K562 (cell line): ENCODE data around the gene SRC. TPM values are rescaled to one million over a fixed set of nuclear protein-coding genes. Genes with fewer than 3 reads are reported as not detected.

Experiments
- ATAC-seq: fragments of 200-7000 bp; cut with Tn5 transposase; 3 replicates; pipeline ENCODE4 v1.9.1; 2020; ENCODE audit warnings: moderate library complexity
- BruUV-seq: library from RNA; stranded (reverse); fragments of 400-500 nt; replicated peaks from 2 replicates; lab custom pipeline; 2021; lab: Mats Ljungman, UMichigan
- CTCF ChIA-PET: fragments of 300-600 bp; formaldehyde crosslinking; extraction: SDS; loops from one replicate; lab custom pipeline; 2021; ENCODE audit warnings: low intra/inter-chr PET ratio; lab: Yijun Ruan, JAX
- POLR2A ChIA-PET: fragments of 300-600, 350-650 bp; sonication (Branson Sonifier 250); formaldehyde crosslinking; extraction: SDS; loops from one replicate; lab custom pipeline; 2021; ENCODE audit warnings: antibody characterized with exemption, inconsistent platforms; lab: Yijun Ruan, JAX
- DNase-seq, 4 experiments: peaks; one replicate each; pipeline versions ENCODE4 v3.0.0 to v3.0.0-alpha.2; 2011 to 2018; ENCODE audit warnings: low spot score in 3 of 4, mixed read lengths in 3 of 4; ENCODE audit errors: extremely low read depth in 1 of 4
- FAIRE-seq: peaks from 2 replicates; lab custom pipeline; 2011; peaks lifted over from hg19 to GRCh38; lab: Jason Lieb, UNC
- H2AFZ ChIP-seq: 2 replicates; pipeline ENCODE4 v1.6.0; 2011; ENCODE audit warnings: low read depth, low read length, control low read depth, inconsistent platforms
- H3K27ac ChIP-seq: fragments of 200-600 bp; 3 replicates; pipeline ENCODE4 v1.8.0; 2011; ENCODE audit warnings: low read depth, mild to moderate bottlenecking, control low read depth, inconsistent platforms, low read length, moderate library complexity, mixed read lengths; ENCODE audit errors: extremely low read depth
- H3K27me3 ChIP-seq, 2 experiments: fragments of 300-600 bp in 1 of 2; 2 replicates in 1 of 2; 3 replicates in 1 of 2; pipeline versions ENCODE4 v1.6.0 to v1.8.0; 2011; ENCODE audit warnings: inconsistent platforms in 2 of 2, low read length in 2 of 2, mild to moderate bottlenecking in 1 of 2, mixed read lengths in 1 of 2, moderate library complexity in 1 of 2; ENCODE audit not compliant: control insufficient read depth in 2 of 2, insufficient read depth in 2 of 2
- H3K36me3 ChIP-seq: fragments of 300-600 bp; 3 replicates; pipeline ENCODE4 v1.8.0; 2011; ENCODE audit warnings: mild to moderate bottlenecking, low read length, inconsistent platforms; ENCODE audit not compliant: control insufficient read depth, insufficient read depth
- H3K4me1 ChIP-seq, 2 experiments: fragments of 200-600 bp in 1 of 2; replicated peaks in 1 of 2; 2 replicates in 1 of 2; 3 replicates in 1 of 2; pipeline versions ENCODE4 v1.5.1 to v1.8.0; 2011; ENCODE audit warnings: inconsistent platforms in 2 of 2, low read length in 2 of 2, mild to moderate bottlenecking in 1 of 2, mixed read lengths in 1 of 2, moderate library complexity in 1 of 2; ENCODE audit not compliant: control insufficient read depth in 2 of 2, insufficient read depth in 2 of 2
- H3K4me2 ChIP-seq: 2 replicates; pipeline ENCODE4 v1.6.1; 2011; ENCODE audit warnings: low read length, control low read depth, inconsistent platforms, mixed read lengths; ENCODE audit not compliant: insufficient read depth
- H3K4me3 ChIP-seq: fragments of 200-600 bp; sonication (generic), shearing (Covaris generic); 2 replicates; pipeline ENCODE4 v1.5.1; 2016; ENCODE audit warnings: control low read depth, inconsistent platforms
- H3K79me2 ChIP-seq: fragments of 200-600 bp; 3 replicates; pipeline ENCODE4 v1.8.0; 2011; ENCODE audit warnings: low read length, inconsistent platforms; ENCODE audit not compliant: control insufficient read depth, insufficient read depth
- H3K9ac ChIP-seq, 2 experiments: 2 replicates each; pipeline versions ENCODE4 v1.6.0 to v1.6.1; 2011; ENCODE audit warnings: low read depth in 2 of 2, low read length in 2 of 2, control low read depth in 1 of 2, inconsistent platforms in 1 of 2, mild to moderate bottlenecking in 1 of 2, mixed read lengths in 1 of 2; ENCODE audit not compliant: insufficient read depth in 1 of 2
- H3K9me1 ChIP-seq: one replicate; pipeline ENCODE4 v1.6.0; 2011; ENCODE audit warnings: inconsistent platforms, mild to moderate bottlenecking, low read length, moderate library complexity; ENCODE audit not compliant: control insufficient read depth, insufficient read depth
- H3K9me3 ChIP-seq: replicated peaks from 2 replicates; pipeline ENCODE4 v1.5.1; 2011; ENCODE audit warnings: low read depth, low read length, inconsistent platforms; ENCODE audit not compliant: control insufficient read depth, insufficient read depth
- H4K20me1 ChIP-seq: replicated peaks from 2 replicates; pipeline ENCODE4 v1.6.1; 2011; ENCODE audit warnings: low read length, inconsistent platforms, mixed read lengths; ENCODE audit not compliant: control insufficient read depth, insufficient read depth
- MTA2 ChIP-seq: fragments of 450-650 bp; IDR thresholded peaks from 2 replicates; pipeline ENCODE4 v1.6.1; 2016; ENCODE audit warnings: low read depth
- NFE2 ChIP-seq: IDR thresholded peaks from 2 replicates; pipeline ENCODE4 v1.6.1; 2014; ENCODE audit warnings: antibody characterized with exemption, low read depth
- SIN3B ChIP-seq: fragments of 450-650 bp; IDR thresholded peaks from 2 replicates; pipeline ENCODE4 v1.6.1; 2017; ENCODE audit warnings: low read depth, mild to moderate bottlenecking, moderate library complexity
- SMARCC2 ChIP-seq: fragments of 450-650 bp; IDR thresholded peaks from 2 replicates; pipeline ENCODE4 v1.6.1; 2017; ENCODE audit warnings: antibody characterized with exemption, moderate library complexity, mild to moderate bottlenecking, low read depth
- SUPT5H ChIP-seq: fragments of 450-650 bp; IDR thresholded peaks from 2 replicates; pipeline ENCODE4 v1.6.1; 2016
- TGIF2 ChIP-seq: sonication (generic); formaldehyde crosslinking; IDR thresholded peaks from 2 replicates; pipeline ENCODE4 v1.8.1; 2022; ENCODE audit warnings: mild to moderate bottlenecking, missing genetic modification reagents, moderate library complexity
- ZNF407 ChIP-seq: fragments of 450-650 bp; IDR thresholded peaks from 2 replicates; pipeline ENCODE4 v1.6.1; 2016; ENCODE audit warnings: low read depth
- ZNF589 ChIP-seq: fragments of 200-800 bp; sonication (Bioruptor generic); IDR thresholded peaks from 2 replicates; pipeline ENCODE4 v1.6.1; 2016; ENCODE audit warnings: low read depth, missing genetic modification characterization, missing compliant biosample characterization
- ZNF696 ChIP-seq: fragments of 250-450 bp; sonication (Bioruptor Pico); conservative IDR thresholded peaks from 2 replicates; pipeline ENCODE4 v1.4.0; 2020; ENCODE audit warnings: mild to moderate bottlenecking, moderate library complexity
- WGBS: fragments of 100-300 bp; shearing (Covaris generic); methylation state at CpG from one replicate; pipeline ENCODE4 v1.1.6; 2016; ENCODE audit warnings: low coverage, mixed read lengths; ENCODE audit not compliant: insufficient coverage; ENCODE audit errors: missing lambda C conversion rate; 5-methylcytosine and 5-hydroxymethylcytosine counted together
- in situ Hi-C: fragments of 300-500 bp; cut with MboI; formaldehyde crosslinking; loops from 4 replicates; pipeline ENCODE4 v1.15.0; 2018; ENCODE audit warnings: inconsistent platforms, mixed read lengths
- intact Hi-C: fragments of 100-400 bp; cut with micrococcal nuclease; formaldehyde crosslinking; loops from 2 replicates; pipeline ENCODE4 v1.14.2; 2022
- polyA plus RNA-seq, 8 experiments: library from polyadenylated mRNA; depleted of rRNA in 4 of 8; stranded (reverse) in 5 of 8; unstranded in 3 of 8; fragments of >200 nt; fragmentation: Nextera tagmentation in 2 of 8; fragmentation: Illumina TruSeq in 1 of 8; extraction: Ambion mirVana in 2 of 8; extraction: Trizol in 1 of 8; gene quantifications; 2 replicates each; pipeline versions ENCODE4 v1.2.1 to v1.2.3, GENCODE V29; 2011 to 2014; ENCODE audit warnings: inconsistent platforms in 1 of 8, missing spikeins in 1 of 8
- total RNA-seq, 7 experiments: library from RNA; depleted of rRNA in 6 of 7; stranded (reverse); fragments of >200 nt in 6 of 7; fragmentation: Illumina TruSeq in 2 of 7; extraction: Trizol in 2 of 7; gene quantifications; 2 replicates each; pipeline versions ENCODE4 v1.2.1 to v1.2.3, GENCODE V29; 2011 to 2021; ENCODE audit warnings: low replicate concordance in 1 of 7
- TF ChIP-seq, protein P1 (sequence below): sonication (generic); formaldehyde crosslinking; IDR thresholded peaks from 2 replicates; pipeline ENCODE4 v1.9.0; 2022; ENCODE audit warnings: mild to moderate bottlenecking, missing genetic modification reagents
- TF ChIP-seq, protein P2 (sequence below): fragments of 250-450 bp; sonication (Bioruptor Pico); IDR thresholded peaks from 2 replicates; pipeline ENCODE4 v1.5.0; 2020; ENCODE audit warnings: mild to moderate bottlenecking
- TF ChIP-seq, protein P3 (sequence below): fragments of 450-650 bp; IDR thresholded peaks from 2 replicates; pipeline ENCODE4 v1.6.1; 2014; ENCODE audit warnings: low read depth, mild to moderate bottlenecking, moderate library complexity, borderline replicate concordance

SRC gene
- total and polyA plus RNA-seq, 9 of the 15 experiments (the other 6 are each of a cell fraction or from before 2014, with no cell fraction given), result 0.06 to 8.5 (median 3.1) TPM

DNA sequence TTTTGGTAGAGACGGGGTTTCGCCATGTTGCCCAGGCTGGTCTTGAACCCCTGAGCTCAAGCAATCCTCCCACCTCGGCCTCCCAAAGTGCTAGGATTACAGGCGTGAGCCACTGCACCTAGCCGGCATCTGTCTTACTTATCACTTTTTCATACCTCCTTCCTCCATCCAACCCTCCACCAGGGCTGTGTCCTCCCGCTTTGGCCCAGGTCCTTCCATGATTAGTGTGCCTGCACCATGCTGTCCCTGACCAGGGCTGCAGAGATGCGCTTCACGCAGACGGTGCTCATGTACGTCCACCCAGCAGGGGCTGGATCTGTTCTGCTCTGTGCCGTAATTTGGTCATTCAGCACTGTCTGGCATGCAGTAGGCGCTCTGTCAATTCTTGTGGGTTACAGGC, 85.8 kb downstream of the SRC start:
- no peak overlapping the region for H3K4me2 ChIP-seq
- intact Hi-C loops (no loop called here), in situ Hi-C loops (no loop called here)
- BruUV-seq, result no TSS peak
- no peak overlapping the region for H3K9ac ChIP-seq
- H3K4me1 ChIP-seq, result no peaks in the 10 kb centered on the region
- no peaks in the 10 kb centered on the region; the same call in 1 of the 2 replicates for H4K20me1 ChIP-seq
- no peak overlapping the region for H3K4me3 ChIP-seq
- WGBS, result 4% methylated on average over 10 of the region's 12 CpGs
- no peak for ATAC-seq
- POLR2A ChIA-PET, result interaction anchor here (0.6 kb wide), 1 partner anchor 607 kb away, joined by 3 read pairs; no protein-coding TSS in a partner anchor
- no peak overlapping the region for H3K27ac ChIP-seq
- H3K36me3 ChIP-seq, result no peaks in the 10 kb centered on the region
- H3K9me3 ChIP-seq, result no peaks in the 10 kb centered on the region
- peaks cover 12 to 35% of the 10 kb centered on the region in 2 experiments; a peak in 4 of 5 replicates for H3K27me3 ChIP-seq
- H3K79me2 ChIP-seq, result no peaks in the 10 kb centered on the region
- no peak for FAIRE-seq
- no peaks in the 10 kb centered on the region for H3K9me1 ChIP-seq
- CTCF ChIA-PET, result no interaction called here
- no peak for DNase-seq
- no peak overlapping the region for H2AFZ ChIP-seq
- no peak for TF ChIP-seq ZNF589 (CRISPR knock-in tag)
- no peak for TF ChIP-seq TGIF2
- TF ChIP-seq SMARCC2, result no peak
- TF ChIP-seq, protein P1, sequence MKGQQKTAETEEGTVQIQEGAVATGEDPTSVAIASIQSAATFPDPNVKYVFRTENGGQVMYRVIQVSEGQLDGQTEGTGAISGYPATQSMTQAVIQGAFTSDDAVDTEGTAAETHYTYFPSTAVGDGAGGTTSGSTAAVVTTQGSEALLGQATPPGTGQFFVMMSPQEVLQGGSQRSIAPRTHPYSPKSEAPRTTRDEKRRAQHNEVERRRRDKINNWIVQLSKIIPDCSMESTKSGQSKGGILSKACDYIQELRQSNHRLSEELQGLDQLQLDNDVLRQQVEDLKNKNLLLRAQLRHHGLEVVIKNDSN (CRISPR knock-in tag), result no peak
- TF ChIP-seq, protein P2, sequence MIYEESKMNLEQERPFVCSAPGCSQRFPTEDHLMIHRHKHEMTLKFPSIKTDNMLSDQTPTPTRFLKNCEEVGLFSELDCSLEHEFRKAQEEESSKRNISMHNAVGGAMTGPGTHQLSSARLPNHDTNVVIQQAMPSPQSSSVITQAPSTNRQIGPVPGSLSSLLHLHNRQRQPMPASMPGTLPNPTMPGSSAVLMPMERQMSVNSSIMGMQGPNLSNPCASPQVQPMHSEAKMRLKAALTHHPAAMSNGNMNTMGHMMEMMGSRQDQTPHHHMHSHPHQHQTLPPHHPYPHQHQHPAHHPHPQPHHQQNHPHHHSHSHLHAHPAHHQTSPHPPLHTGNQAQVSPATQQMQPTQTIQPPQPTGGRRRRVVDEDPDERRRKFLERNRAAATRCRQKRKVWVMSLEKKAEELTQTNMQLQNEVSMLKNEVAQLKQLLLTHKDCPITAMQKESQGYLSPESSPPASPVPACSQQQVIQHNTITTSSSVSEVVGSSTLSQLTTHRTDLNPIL (CRISPR knock-in tag), result no peak
- TF ChIP-seq SIN3B, result no peak
- TF ChIP-seq ZNF407, result no peak
- TF ChIP-seq, protein P3, sequence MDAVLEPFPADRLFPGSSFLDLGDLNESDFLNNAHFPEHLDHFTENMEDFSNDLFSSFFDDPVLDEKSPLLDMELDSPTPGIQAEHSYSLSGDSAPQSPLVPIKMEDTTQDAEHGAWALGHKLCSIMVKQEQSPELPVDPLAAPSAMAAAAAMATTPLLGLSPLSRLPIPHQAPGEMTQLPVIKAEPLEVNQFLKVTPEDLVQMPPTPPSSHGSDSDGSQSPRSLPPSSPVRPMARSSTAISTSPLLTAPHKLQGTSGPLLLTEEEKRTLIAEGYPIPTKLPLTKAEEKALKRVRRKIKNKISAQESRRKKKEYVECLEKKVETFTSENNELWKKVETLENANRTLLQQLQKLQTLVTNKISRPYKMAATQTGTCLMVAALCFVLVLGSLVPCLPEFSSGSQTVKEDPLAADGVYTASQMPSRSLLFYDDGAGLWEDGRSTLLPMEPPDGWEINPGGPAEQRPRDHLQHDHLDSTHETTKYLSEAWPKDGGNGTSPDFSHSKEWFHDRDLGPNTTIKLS, result no peak
- no peak for TF ChIP-seq MTA2
- no peak for TF ChIP-seq ZNF696 (CRISPR knock-in tag)
- TF ChIP-seq NFE2, result no peak
- TF ChIP-seq SUPT5H, result no peak
